A172 (cell line): ENCODE data around the gene CLSTN3. TPM values are rescaled to one million over a fixed set of nuclear protein-coding genes. Genes with fewer than 3 reads are reported as not detected.

ENCODE experiments used
- DNase-seq: peaks from one replicate; pipeline ENCODE4 v3.0.0-alpha.2; 2015; ENCODE audit warnings: low spot score
- total RNA-seq: library from RNA; depleted of rRNA; stranded (reverse); fragments of >200 nt; shearing (Covaris generic); gene quantifications from 2 replicates; pipeline ENCODE4 v1.2.3, GENCODE V29; 2014

The CLSTN3 gene
- total RNA-seq, 1 experiment from 2014 or later = 8.5 TPM

DNA sequence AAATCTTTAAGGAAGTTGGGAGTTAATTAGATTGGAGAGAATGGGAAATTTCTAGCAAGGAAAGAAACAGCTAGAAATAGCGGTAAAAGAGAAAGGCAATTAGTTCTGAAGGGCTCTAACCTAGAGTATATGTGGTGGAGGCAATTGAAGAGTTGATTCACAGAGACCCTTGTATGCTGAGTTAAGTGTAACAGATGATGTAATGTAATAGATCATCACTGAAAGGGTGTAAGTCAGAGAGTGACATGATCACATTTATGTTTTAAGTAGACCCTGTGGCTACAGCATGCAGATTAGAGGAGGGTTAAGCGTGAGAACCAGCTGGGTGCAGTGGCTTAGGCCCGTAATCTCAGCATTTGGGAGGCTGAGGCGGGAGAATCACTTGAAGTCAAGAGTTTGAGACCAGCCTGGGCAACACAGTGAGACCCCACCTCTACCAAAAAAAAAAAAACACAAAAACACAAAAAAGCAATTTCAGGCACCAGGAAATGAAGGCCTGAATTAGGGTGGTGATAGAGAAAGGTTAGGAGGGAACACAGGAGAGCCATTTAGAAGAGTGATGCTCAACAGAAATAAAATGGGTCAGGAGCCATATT lies 4.4 kb upstream of the CLSTN3 start:
- DNase-seq = no peak

DNA sequence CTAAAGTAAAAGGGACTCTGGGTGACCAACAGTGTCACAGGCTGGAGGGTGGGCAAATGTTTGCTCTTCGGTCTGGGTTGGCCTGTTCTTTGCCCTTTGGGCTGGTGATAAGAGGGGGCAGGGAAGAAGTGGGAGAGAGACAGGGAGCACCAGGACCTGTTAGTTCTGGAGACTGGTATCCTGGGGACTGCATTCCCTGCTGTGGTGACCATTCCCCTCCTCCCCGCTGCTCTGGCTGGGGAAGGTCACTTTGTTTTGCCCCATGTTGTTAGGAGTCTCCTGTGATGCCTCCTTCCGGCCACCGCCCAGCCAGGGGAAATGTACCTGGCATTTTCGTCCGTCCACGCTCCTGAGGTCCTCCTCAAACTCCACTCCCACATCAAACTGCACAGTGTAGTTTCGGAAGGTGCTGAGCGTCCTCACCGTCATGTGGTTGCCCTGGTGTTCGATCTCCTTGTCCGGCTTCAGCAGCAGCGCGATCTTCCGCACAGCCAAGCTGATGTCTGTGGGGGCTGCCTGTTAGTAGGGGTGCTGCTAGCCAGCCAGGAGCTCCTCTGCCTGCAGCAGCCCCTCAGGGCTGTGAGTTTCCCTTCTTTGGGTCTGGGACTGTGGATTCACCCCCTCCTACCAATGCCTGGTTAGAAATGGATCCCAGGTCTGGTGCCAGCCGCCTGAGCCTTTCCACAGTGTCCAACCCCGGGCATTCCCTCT lies 2.1 kb upstream of the CLSTN3 start:
- DNase-seq = no peak

DNA sequence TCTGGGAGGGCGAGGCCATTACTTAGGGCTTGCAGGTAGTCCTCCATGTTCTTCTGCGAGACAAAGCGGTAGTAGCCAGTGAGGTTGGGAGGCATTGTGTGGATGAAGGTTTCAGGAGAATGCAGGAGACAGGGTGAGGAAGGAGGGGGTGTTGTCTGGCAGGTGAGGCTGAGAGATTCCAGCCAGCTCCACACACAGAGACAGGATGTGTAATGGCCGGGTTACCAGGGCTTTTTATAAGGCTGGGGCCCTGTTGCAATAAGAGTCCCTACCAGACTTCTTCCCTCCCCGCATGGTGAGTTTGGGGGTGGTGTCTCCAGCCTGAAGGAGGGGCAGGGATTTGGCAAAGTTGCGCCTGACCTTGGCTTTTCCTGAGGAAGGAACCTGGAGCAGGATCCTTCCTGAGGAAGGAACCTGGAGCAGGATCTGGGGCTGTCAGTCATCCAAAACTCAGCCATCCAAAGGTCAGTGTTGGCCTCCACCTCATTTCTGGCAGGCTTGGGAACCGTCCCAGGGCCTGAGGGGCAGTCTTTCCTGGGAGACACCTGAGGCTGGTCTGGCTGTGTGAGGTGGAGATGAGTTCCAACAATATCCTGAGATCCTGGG lies 1.4 kb upstream of the CLSTN3 start, which contains the start of gene RBP5:
TSS of gene RBP5 (minus strand) at position 209 of the 606 bp plus-strand sequence. CDS start at position 95, 114 bp downstream.
- DNase-seq = no peak

DNA sequence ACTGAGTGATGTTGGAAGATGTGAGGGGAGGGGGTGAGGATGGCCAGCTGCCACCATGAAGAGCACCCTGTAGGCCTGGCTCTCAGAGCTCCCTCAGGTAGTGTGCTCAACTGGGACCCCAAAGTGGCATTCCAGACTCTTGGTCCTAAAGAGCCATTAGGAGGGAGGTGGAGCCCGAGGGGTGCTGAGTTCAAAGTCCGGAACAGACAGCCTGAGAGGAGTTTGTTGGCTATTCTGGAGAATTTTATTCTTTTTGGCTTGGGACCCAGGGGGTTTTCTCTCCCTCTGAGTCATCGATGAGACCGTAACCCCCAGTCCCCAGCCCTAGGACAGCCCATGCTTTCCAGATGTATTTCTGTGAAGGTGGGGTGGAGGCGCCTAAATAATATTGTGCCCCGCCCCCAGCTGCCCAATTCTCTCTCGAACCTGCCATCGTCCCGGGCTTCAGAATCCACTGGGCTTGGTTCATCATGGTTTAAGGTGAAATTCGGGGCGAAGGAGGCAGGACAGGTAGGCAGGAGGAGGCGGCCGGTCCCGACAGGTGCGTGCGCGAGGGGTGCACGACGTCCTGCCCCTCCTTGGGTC lies 792 bp upstream of the CLSTN3 start:
- DNase-seq = no peak

DNA sequence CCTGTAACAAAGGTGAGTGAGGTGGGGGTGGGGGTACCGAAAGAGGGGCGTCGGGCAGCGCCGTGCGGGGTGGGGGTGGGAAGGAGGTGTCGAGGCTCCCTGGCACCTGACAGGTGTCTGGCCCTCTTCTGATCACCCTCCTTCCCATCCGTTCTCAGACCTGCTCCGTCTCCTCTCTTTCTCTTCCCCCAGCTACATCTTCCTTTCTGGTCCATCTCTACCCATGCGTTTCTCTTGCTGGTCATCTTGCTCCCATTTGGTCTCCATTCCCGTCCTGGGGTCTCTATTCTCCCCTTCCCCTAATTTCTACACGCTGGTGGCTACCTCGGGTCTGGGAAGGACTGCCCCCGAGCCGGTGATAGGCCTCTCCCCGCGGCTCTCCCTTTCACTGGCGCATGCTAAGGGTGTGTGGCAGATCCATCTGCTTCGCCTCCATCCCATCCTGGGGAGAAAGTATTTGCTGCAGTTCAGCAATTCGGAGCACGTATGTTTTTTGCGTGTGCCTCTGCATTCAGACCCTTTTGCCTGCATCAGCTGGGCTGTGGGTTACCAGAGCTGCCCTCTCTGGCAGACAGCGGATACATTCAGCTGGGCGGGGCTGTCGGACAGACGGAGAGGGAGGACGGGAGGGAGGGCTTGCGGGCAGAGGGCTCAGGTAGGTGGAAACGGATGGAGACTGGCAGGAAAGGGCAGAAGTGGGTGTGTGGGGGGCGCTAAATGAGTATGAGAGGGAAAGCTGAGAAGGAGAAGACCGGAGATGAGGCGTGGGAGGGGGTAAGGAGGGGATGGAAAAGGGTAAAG lies 730 bp downstream of the CLSTN3 start:
- DNase-seq = no peak

DNA sequence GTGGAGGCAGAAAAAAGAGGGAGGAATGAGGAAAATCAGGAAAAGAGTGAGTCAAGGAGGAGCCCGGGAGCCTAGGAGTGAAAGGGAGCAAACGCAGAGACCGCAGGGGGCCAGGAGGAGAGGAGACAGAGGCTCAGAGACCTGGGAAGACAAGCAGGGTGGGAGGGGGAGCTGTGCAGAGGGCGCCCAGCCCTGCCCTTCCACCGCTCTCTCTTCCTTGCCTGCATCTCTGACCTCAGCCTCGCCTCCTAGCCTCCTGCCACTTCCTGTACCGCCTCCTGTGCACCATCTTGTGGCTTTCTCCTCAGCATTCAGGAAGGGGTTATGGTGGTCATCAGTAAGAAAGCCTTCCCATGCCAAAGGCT lies 1.3 kb downstream of the CLSTN3 start:
- no peak for DNase-seq

DNA sequence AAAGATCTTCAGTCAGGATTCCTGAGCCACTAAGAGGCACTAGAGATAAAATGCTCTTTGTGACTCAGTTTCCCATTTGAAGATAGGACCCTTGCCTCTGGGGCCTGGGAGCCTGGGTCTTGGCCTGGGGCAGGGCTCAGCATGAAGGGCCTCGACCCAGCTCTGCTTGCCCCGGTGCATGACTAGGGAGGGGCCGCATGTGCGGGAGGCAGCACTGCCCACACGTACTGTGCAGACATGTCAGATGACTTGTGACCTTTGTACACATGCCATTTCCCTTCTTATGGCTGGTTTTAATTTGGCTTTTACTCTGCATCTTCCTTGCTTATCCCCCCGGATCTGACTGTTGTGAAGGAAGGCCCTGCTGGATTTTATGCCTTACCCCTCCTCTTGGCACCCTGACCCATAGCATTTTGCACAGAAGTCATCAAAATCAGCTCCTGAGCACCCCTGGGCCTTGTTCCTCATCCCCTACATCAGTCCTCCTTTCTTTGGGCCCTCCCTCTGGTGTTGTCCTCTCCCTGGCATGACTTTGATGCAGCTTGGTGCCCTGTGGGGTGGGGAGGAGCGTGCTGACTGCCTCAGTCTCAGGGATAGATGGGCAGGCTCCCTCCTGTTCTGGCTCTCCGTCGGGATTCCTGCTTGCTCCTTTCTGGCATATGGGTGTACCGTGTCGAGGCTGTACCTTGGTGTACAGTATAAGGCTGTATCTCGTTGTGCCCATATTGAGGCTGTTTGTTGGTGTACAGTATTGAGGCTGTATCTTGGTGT lies 4.4 kb downstream of the CLSTN3 start:
- no peak for DNase-seq

DNA sequence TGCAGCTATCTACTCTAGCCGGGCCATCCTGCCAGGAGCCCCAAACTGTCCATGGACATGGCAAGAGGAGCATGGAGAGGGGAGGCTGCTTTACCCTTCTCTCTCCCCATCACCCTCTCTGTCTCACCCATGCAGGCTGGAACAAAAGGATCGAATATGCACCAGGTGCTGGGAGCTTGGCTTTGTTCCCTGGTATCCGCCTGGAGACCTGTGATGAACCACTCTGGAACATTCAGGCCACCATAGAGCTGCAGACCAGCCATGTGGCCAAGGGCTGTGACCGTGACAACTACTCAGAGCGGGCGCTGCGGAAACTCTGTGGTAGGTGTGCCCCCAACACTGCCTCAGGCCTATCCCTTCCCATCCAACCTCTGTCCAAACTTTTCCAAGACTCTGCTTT lies 5.9 kb downstream of the CLSTN3 start:
- no peak for DNase-seq

DNA sequence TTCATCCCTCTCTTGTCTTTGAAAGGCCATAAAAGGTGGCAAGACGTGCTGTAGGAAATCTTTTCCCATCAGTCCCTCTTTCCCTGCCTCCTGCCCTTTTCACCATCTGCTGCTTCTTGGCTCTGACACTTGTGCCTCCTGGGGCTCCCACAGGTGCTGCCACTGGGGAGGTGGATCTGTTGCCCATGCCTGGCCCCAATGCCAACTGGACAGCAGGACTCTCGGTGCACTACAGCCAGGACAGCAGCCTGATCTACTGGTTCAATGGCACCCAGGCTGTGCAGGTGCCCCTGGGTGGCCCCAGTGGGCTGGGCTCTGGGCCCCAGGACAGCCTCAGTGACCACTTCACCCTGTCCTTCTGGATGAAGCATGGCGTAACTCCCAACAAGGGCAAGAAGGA lies 6.5 kb downstream of the CLSTN3 start:
- no peak for DNase-seq

DNA sequence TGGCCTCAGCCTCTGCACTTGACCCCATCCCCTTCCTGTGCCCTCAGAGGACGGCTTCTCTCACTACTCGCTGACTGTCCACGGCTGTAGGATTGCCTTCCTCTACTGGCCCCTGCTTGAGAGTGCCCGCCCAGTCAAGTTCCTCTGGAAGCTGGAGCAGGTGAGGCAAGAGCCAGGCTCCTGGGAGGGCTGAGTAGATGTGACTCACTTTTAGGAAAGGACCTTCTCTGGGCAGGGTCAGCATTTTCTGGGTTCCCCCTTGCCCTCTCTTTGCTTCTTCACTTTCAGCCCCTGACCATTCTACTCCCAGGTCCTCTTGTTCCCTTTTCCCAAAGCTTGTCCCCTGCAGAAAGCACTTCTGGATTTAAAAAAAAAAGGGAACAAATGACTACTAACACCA lies 7.7 kb downstream of the CLSTN3 start:
- no peak for DNase-seq

DNA sequence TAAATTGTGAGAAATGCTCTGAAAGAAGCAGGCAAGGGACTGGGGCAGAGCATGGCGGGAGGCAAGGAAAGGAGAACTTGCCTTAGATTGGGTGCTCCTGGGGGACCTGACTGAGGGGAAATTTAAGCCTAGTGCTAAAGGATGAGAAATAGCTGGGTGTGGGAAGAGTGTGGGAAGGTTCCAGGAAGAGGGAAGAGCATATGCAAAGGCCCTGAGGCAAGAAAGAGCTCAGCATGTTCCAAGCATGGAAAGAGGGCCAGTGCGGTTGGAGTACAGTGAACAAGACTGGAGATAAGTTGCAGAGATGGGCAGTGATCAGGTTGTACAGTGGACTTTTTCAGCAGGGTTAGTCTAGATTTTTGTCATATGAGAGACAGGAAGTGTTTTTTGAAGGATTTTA lies 9.0 kb downstream of the CLSTN3 start:
- DNase-seq = no peak

DNA sequence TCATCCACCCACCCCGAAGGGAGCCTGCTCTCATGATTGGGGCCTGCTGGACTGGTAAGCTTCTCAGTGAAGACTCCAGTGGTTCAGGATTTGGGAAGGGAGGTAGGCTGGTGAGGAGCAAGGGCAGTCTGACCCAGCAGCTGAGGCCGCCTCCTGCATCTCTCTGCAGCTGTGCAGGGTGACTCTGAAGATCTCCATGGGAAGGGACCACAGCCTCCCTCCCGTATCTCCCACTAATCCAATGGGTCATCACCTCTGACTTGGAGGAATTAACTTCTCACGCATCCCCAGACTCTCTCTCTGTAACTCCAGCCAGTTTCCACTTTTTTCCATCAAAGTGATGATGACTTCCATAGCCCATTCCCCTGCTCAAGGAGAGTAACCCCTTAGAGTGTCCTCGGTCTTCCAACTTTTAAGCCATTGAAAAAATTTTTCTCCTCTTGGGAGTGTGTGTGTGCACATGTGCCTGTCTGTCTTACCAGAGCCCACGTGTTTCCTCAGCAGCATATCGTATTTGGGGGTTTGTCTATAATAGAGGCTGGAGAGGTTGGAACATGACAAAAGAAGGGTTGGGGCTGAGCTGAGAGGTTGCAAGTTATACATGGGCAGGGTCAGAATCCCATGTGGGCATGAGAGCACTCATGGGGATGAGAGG lies 11.3 kb downstream of the CLSTN3 start:
- DNase-seq = no peak

DNA sequence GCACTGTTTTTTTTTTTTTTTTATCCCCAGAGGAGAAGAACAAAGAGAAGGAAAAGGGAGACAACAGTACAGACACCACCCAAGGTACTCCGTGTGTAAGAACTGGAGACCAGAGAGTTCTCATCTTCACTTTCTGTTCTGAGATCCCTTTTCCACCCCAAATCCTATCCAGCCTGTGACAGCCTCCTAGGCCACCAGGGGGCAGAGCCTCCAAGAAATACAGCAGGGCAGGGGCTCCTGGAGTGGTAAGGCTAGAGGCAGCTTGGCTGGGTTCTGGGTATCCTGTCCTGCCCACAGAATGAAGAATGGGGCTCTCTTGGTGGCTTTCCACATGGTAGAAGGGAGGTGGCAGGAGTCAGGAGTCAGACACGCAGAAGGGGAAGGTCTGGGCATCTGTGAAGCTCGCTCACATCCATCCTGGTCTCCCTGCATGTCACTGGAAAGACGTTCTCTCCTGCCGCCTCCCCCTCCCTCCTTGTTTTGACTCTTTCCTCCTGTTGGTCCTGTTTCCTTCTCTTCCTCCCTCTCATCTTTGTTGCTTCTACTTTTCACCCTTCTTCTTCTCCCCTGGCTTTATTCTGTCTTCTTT lies 12.0 kb downstream of the CLSTN3 start:
- no peak for DNase-seq

DNA sequence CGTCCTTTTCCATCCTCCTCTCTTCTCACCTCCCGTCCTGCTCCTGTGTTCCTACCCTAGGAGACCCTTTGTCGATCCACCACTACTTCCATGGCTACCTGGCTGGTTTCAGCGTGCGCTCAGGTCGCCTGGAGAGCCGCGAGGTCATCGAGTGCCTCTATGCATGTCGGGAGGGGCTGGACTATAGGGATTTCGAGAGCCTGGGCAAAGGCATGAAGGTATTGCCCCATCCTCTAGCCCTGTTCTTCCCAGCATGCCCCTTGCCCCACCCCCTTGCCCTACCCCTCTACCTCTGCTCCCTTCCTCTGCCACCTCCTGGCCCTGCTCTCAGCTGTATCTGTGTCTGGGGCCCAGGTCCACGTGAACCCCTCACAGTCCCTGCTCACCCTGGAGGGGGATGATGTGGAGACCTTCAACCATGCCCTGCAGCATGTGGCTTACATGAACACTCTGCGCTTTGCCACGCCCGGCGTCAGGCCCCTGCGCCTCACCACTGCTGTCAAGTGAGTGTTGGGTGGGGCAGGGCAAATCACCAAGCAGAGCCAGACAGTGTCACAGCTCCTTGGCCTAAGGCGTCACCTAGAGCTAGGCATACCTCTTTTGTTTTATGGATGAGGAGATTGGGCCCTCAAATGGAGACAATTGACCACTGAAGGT lies 12.8 kb downstream of the CLSTN3 start:
- DNase-seq = no peak

DNA sequence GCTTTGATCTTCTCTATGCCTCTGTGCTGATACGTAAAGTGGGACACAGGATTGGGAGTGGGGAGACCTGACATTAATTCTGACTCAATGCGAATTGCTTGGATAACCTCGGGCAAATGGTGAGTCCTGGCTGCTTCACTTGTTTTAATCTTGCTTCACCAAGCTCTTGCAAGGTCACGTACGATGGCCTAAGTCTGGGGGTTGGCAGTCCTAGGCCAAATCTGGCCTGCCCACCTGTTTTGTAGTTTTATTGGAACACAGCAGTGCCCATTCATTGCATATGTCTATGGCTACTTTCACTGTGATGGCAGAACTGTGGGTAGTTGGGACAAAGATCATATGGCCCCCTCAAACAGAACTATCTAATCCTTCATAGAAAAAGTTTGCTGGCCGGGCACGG lies 13.4 kb downstream of the CLSTN3 start:
- no peak for DNase-seq

DNA sequence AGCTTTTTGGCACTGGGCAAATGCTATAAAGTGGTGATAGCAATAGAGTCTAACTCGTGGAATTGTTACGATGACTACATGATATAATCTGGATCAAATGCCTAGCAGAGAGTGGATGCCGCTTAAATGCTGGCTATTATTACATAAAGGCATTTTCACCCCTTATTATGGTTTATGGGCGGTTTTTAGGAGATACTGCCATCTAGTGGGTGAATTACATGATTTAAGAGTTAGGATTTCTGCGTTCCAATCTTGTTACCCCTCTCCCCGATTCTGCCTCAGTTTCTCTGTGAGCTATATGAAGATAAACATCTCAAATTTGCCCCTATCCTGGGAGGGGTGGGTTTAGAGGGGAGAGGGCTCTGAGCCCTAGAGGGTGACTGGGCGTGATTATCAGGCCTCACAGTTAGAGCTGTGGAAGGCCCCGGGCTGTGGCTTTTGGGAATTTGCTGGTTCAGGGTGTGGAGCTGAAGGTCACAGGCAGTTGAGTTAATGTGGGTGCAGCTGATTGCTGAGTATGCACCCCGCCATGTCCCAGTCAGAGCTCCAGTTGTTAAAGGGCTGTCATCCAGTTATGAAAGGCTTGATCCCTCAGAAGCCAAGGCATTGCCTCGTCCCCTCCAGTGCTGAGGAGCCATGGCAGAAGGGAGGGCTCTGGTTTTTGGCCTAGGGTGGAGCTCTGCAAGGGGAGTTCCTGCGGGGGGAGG lies 14.4 kb downstream of the CLSTN3 start:
- DNase-seq = no peak

DNA sequence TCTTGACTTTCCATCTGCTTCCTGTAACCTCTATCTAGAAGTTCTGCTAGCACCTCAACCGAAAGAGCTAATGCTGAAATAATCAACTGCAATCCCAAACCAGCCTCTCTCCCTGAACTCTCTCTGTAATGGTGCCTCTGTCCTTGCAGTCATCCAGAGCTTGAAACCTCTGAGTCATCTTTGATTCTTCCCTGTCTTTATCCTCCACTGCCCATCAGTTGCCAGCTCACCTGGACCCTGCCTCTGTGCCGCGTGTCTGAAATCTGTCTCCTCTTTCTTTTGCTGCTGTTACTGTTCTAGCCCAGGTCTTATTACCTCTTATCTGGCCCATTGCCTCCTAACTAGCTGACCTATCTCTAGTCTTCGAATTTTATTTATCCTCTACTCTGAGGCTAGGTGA lies 15.5 kb downstream of the CLSTN3 start:
- no peak for DNase-seq

DNA sequence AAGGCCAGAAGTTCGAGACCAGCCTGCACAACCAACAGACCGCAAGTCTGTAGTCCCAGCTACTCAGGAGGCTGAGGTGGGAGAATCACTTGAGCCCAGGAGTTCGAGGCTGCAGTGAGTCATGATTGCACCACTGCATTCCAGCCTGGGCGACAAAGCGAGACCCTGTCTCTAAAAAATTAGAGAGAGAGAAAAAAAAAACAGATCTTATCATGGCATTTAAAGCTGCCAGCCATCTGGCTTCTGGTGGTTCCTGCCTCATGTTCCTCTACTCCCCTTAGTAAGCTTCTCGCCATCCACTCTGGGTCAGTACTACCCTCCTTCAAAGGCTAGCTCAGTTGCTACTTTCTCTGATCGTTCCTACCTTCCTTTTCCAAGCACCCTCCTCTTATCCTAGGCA lies 16.1 kb downstream of the CLSTN3 start:
- DNase-seq = no peak

DNA sequence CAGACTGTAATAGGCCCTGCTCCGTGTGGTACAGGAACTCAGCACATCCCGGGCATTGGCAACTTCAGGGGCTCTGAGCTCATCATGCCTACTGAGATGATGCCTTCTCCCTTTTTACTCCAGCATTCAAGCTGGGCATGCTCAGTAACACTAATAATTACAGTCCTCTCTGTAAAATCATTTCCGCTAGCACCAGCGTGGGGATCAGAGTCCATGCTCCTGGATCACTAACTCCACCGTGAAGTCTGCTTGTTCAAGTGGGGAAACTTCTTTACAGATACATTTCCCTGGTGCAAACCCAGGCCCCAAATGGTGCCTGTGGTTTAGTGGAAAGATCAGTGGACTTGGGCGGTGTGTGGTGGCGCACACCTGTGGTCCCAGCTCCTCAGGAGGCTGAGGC lies 16.7 kb downstream of the CLSTN3 start:
- no peak for DNase-seq
